ENCODE measurements around the gene LARP1B. TPM values are rescaled to one million over a fixed set of nuclear protein-coding genes. Genes with fewer than 3 reads are reported as not detected.
"Not testable (repeated sequence)": the region's sequence is repeated elsewhere in the genome, so short reads cannot be mapped to it uniquely, and the experiment has no call there.

LARP1B gene
- total RNA-seq, 1 donor from 2014 or later: 22.3 TPM

DNA sequence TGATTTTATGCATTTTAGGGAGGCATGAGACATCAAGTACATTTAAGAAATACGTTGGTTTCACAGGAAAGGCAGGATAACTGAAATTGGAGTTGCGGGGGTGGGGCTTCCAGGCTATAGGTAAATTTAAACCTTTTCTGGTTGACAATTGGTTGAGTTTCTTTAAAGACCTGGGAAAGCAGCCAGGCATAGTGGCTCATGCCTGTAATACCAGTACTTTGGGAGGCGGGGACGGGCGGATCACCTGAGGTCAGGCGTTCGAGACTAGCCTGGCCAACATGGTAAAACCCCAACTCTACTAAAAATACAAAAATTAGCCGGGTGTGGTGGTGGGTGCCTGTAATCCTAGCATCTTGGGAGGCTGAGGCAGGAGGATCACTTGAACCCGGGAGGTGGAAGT lies 6.2 kb upstream of the LARP1B start:
- H3K9me3 Mint-ChIP-seq (ENCODE audit: low read depth); DNase-seq (ENCODE audit: low spot score, unreplicated experiment); H3K4me1 Mint-ChIP-seq (ENCODE audit: low read depth); H3K27me3 Mint-ChIP-seq; H3K4me3 Mint-ChIP-seq (ENCODE audit: low read depth); H3K36me3 Mint-ChIP-seq (ENCODE audit: insufficient read depth); H3K27ac Mint-ChIP-seq: not testable (repeated sequence)

DNA sequence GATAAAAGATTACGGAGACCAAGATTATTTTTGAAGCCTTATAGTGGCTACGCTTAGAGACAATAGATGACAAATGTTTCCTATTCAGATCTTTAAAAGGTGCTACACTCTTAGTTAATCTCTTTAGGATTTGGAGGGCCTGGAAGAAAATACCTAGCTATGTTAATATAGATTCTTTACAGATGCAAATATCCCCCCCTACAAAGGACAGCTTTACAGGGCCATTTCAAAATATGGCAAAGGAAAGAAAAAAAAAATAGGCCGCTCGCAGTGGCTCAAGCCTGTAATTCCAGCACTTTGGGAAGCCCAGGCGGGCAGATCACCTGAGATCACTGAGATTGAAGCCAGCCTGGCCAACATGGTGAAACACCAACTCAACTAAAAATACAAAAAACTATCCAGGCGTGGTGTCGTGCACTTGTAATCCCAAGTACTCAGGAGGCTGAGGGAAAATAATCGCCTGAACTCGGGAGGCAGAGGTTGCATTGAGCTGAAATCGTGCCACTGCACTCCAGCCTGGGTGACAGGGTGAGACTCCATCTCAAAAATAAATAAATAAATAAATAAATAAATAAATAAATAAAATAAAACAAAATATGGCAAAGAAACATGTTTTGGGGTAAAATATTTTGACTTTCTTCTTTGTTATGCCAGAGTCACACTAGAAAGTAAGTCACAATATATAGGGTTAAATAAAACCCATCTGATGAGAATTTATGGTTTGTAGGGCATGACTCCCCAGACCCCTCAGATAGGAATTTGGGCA lies 5.5 kb upstream of the LARP1B start:
- H3K27ac Mint-ChIP-seq; H3K4me3 Mint-ChIP-seq (ENCODE audit: low read depth); DNase-seq (ENCODE audit: low spot score, unreplicated experiment); H3K36me3 Mint-ChIP-seq (ENCODE audit: insufficient read depth); H3K4me1 Mint-ChIP-seq (ENCODE audit: low read depth); H3K9me3 Mint-ChIP-seq (ENCODE audit: low read depth); H3K27me3 Mint-ChIP-seq: not testable (repeated sequence)

DNA sequence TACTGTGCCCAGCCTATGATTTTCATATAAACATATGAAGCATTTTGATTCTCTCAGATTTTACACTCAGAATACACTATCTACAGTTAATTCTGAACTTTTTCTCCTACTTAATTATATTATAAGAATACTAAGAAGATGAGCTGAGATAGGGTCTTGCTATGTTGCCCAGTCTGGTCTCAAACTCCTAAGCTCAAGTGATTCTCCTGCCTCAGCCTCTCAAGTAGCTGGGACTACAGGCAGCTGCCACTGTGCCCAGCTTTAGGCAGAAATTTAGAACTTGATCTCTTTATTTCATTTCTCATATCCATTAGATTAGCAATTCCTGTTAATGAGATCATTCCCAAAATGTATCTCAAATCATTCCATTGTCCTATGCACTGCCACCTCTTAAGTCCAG lies 4.7 kb upstream of the LARP1B start:
- peaks cover 2% of the 10 kb centered on the region for H3K4me1 Mint-ChIP-seq (ENCODE audit: low read depth)
- no peak for DNase-seq (ENCODE audit: low spot score, unreplicated experiment)
- H3K9me3 Mint-ChIP-seq (ENCODE audit: low read depth): no peaks in the 10 kb centered on the region
- TF ChIP-seq, protein P1, sequence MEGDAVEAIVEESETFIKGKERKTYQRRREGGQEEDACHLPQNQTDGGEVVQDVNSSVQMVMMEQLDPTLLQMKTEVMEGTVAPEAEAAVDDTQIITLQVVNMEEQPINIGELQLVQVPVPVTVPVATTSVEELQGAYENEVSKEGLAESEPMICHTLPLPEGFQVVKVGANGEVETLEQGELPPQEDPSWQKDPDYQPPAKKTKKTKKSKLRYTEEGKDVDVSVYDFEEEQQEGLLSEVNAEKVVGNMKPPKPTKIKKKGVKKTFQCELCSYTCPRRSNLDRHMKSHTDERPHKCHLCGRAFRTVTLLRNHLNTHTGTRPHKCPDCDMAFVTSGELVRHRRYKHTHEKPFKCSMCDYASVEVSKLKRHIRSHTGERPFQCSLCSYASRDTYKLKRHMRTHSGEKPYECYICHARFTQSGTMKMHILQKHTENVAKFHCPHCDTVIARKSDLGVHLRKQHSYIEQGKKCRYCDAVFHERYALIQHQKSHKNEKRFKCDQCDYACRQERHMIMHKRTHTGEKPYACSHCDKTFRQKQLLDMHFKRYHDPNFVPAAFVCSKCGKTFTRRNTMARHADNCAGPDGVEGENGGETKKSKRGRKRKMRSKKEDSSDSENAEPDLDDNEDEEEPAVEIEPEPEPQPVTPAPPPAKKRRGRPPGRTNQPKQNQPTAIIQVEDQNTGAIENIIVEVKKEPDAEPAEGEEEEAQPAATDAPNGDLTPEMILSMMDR (IDR thresholded peaks at IDR 0.05; ENCODE audit: unreplicated experiment): no peak
- no peak overlapping the region for H3K4me3 Mint-ChIP-seq (ENCODE audit: low read depth)
- no peak overlapping the region for H3K27ac Mint-ChIP-seq
- no peaks in the 10 kb centered on the region for H3K27me3 Mint-ChIP-seq
- H3K36me3 Mint-ChIP-seq (ENCODE audit: insufficient read depth): no peaks in the 10 kb centered on the region

DNA sequence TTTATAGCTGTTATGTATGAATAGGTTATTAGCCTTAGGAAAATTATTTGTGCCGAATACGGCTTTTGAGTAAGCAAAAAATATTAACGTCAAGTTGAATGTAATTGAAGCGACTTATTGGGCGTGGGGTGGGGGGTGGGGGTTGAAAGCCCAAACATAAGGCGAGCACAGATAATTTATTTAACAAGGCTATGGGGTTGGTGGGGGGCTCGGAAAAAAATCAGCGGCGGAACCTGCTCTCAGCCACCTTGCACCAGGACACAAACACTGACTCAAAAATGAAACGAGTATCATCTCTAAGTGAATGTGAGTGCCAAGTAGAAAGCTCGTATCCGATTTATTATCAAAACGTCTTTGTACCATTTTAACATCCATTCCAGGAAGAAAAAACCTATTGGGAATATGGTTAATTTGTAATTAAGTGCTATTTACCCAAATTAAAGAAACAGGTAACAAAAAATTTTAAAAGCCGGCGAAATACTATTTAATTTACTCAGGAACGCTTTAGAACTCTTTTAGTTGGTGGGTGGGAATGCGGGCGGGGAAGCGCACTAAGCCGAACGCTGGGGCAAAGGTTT lies 902 bp upstream of the LARP1B start:
- TF ChIP-seq, protein P1 (IDR thresholded peaks at IDR 0.05; ENCODE audit: unreplicated experiment): no peak
- Mint-ChIP-seq H3K4me3 (ENCODE audit: low read depth) (peak overlapping the region; percentile 79), H3K36me3 (ENCODE audit: insufficient read depth) (peaks cover 1% of the 10 kb centered on the region), H3K27me3 (no peaks in the 10 kb centered on the region), H3K4me1 (ENCODE audit: low read depth) (peaks cover 7% of the 10 kb centered on the region), H3K27ac (peak overlapping the region; percentile 98), H3K9me3 (ENCODE audit: low read depth) (no peaks in the 10 kb centered on the region)
- no peak for DNase-seq (ENCODE audit: low spot score, unreplicated experiment)

DNA sequence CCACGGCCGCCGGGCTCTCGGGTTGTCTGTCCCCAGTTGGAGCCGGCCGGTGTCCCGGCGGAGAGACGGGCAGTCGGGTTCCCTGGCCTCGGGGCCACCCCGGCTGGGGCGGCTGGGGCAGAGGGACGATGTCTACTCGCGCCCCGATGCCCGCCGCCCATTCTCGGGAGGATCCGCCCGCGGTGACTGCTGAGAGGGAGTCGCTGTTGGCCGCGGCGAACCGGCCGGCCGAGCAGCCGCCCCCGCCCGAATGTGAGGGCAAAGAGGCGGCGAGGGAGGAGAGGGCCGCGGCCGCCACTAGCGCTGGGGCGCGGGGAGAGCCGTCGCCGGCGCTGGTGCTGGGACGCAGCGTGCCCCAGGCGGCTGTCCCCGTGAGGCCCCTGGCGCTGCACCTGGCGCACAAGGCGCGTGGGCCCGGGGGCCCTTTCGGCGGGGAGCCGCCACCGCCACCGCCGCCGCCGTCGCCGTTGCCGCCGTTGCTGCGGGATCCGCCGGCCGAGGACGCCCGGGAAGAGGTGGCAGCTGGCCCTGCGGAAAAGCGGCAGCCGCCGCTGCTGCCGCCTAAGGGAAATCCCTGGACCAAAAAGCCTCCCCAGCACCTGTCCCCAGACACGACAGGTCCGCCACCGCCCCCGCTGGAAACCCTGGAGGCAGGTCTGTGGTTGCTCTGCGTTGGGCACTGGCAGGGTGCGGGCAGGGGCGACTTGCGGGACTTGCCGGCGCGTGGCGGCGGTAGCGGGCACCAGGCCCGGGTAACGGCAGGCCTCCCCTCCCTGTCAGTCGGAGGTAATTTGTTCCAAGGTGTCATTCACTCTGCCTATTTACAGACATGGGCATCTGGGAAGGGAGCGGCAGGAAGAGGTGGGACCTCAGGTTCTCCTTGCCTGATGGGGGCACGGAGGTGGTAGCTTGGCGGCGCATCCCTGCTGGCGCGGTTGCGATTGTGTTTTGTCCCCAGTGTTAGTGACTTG lies 739 bp downstream of the LARP1B start:
- peaks cover 8% of the 10 kb centered on the region for H3K4me1 Mint-ChIP-seq (ENCODE audit: low read depth)
- peak overlapping the region; percentile 97 for H3K27ac Mint-ChIP-seq
- no peaks in the 10 kb centered on the region for H3K27me3 Mint-ChIP-seq
- TF ChIP-seq, protein P1 (IDR thresholded peaks at IDR 0.05; ENCODE audit: unreplicated experiment): no peak
- no peaks in the 10 kb centered on the region for H3K9me3 Mint-ChIP-seq (ENCODE audit: low read depth)
- peak; percentile 53 for DNase-seq (ENCODE audit: low spot score, unreplicated experiment)
- peaks cover 1% of the 10 kb centered on the region for H3K36me3 Mint-ChIP-seq (ENCODE audit: insufficient read depth)
- H3K4me3 Mint-ChIP-seq (ENCODE audit: low read depth): peak overlapping the region; percentile 89

DNA sequence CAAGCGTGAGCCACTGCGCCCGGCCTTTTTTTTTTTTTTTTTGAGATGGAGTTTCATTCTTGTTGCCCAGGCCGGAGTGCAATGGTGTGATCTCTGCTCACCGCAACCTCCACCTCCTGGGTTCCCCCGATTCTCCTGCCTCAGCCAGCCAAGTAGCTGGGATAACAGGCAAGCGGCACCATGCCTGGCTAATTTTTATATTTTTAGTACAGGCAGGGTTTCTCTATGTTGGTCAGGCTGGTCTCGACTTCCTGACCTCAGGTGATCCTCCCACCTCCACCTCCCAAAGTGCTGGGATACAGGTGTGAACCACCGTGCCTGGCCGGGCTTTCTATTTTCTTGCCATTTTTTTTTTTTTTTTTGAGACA lies 5.3 kb downstream of the LARP1B start:
- H3K4me1 Mint-ChIP-seq (ENCODE audit: low read depth); H3K9me3 Mint-ChIP-seq (ENCODE audit: low read depth); H3K27me3 Mint-ChIP-seq; H3K27ac Mint-ChIP-seq; H3K36me3 Mint-ChIP-seq (ENCODE audit: insufficient read depth); H3K4me3 Mint-ChIP-seq (ENCODE audit: low read depth); DNase-seq (ENCODE audit: low spot score, unreplicated experiment): not testable (repeated sequence)

Data from progenitor cell of endocrine pancreas (in vitro differentiated cells).